Brain microvascular endothelial cell (primary cell): ENCODE data around the gene MYLK.
"Not testable (repeated sequence)": the region's sequence is repeated elsewhere in the genome, so short reads cannot be mapped to it uniquely, and the experiment has no call there.

Source experiments
- DNase-seq: peaks from one replicate; pipeline ENCODE4 v3.0.0-alpha.2; 2020
- H3K27ac ChIP-seq: fragments of 250-450 bp; sonication (Bioruptor Pico); 2 replicates; pipeline ENCODE4 v1.5.1; 2020; ENCODE audit warnings: mild to moderate bottlenecking, moderate library complexity
- H3K27me3 ChIP-seq: fragments of 250-450 bp; sonication (Bioruptor Pico); replicated peaks from 2 replicates; pipeline ENCODE4 v1.5.1; 2020; ENCODE audit warnings: mild to moderate bottlenecking
- H3K36me3 ChIP-seq: fragments of 250-450 bp; sonication (Bioruptor Pico); replicated peaks from 2 replicates; pipeline ENCODE4 v1.5.1; 2020; ENCODE audit warnings: mild to moderate bottlenecking
- H3K4me3 ChIP-seq: 2 replicates; pipeline ENCODE4 v1.5.1; 2011; ENCODE audit warnings: low read depth, mild to moderate bottlenecking, control low read depth, low read length, moderate library complexity
- in situ Hi-C: cut with HindIII; loops from 2 replicates; pipeline ENCODE4 v1.10.0; 2017; ENCODE audit warnings: low sequenced_read_pairs, low pct_ligation_motif_present
- TF ChIP-seq, protein P1 (sequence below): IDR thresholded peaks from 2 replicates; pipeline ENCODE4 v1.5.1; 2011; ENCODE audit warnings: low read depth, mild to moderate bottlenecking, moderate library complexity, low read length, control low read depth, inconsistent platforms; ENCODE audit errors: missing control alignments

Gene MYLK

GRCh38 chr3:123713211-123713610, 170.9 kb downstream of the MYLK start:
- DNase-seq = no peak
- in situ Hi-C loops = loop anchor here (10.0 kb wide), 1 partner anchor 68 kb away; no protein-coding TSS in a partner anchor
- Histone ChIP-seq H3K4me3 (no peak overlapping the region), H3K27ac (no peak overlapping the region), H3K36me3 (no peaks in the 10 kb centered on the region), H3K27me3 (no peaks in the 10 kb centered on the region)
- TF ChIP-seq, protein P1, sequence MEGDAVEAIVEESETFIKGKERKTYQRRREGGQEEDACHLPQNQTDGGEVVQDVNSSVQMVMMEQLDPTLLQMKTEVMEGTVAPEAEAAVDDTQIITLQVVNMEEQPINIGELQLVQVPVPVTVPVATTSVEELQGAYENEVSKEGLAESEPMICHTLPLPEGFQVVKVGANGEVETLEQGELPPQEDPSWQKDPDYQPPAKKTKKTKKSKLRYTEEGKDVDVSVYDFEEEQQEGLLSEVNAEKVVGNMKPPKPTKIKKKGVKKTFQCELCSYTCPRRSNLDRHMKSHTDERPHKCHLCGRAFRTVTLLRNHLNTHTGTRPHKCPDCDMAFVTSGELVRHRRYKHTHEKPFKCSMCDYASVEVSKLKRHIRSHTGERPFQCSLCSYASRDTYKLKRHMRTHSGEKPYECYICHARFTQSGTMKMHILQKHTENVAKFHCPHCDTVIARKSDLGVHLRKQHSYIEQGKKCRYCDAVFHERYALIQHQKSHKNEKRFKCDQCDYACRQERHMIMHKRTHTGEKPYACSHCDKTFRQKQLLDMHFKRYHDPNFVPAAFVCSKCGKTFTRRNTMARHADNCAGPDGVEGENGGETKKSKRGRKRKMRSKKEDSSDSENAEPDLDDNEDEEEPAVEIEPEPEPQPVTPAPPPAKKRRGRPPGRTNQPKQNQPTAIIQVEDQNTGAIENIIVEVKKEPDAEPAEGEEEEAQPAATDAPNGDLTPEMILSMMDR = no peak

- no peaks in the 10 kb centered on the region for H3K36me3 ChIP-seq
- no peak for DNase-seq
- H3K27ac ChIP-seq = no peak overlapping the region
- TF ChIP-seq, protein P1 = no peak
- no peaks in the 10 kb centered on the region for H3K27me3 ChIP-seq
- no peak overlapping the region for H3K4me3 ChIP-seq
- in situ Hi-C loops = loop anchor here (10.0 kb wide), 1 partner anchor 67 kb away; no protein-coding TSS in a partner anchor
Observed at GRCh38 chr3:123712077-123712860, 171.9 kb downstream of the MYLK start.

GRCh38 chr3:123711356-123711755, 172.8 kb downstream of the MYLK start:
- H3K27ac ChIP-seq = no peak overlapping the region
- TF ChIP-seq, protein P1 = no peak
- H3K36me3 ChIP-seq = no peaks in the 10 kb centered on the region
- DNase-seq = no peak
- H3K27me3 ChIP-seq = no peaks in the 10 kb centered on the region
- H3K4me3 ChIP-seq = no peak overlapping the region
- in situ Hi-C loops = loop anchor here (10.0 kb wide), 1 partner anchor 67 kb away; no protein-coding TSS in a partner anchor

DNA sequence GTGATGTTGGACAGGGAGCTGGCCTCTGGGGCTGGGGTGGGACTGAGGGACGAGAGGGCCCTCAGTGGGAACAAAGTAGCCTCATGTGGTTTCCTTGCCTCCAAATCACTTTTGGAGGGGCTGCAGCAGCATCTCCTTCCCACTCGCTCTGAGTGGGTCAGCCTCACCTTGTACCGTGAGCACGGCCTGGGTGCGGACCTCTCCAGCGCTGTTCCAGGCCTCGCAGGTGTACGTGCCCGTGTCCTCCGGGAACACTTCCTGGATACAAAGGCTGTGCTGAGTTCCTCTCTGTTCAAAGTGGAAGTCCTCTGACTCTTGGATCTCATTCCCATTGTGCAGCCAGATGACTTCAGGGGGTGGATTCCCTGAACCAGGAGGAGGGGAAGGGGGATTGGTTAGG, 175.6 kb downstream of the MYLK start:
- H3K27ac ChIP-seq = no peak overlapping the region
- in situ Hi-C loops = no loop called here
- no peak for DNase-seq
- H3K27me3 ChIP-seq = no peaks in the 10 kb centered on the region
- no peaks in the 10 kb centered on the region for H3K36me3 ChIP-seq
- no peak overlapping the region for H3K4me3 ChIP-seq
- TF ChIP-seq, protein P1 = no peak

DNA sequence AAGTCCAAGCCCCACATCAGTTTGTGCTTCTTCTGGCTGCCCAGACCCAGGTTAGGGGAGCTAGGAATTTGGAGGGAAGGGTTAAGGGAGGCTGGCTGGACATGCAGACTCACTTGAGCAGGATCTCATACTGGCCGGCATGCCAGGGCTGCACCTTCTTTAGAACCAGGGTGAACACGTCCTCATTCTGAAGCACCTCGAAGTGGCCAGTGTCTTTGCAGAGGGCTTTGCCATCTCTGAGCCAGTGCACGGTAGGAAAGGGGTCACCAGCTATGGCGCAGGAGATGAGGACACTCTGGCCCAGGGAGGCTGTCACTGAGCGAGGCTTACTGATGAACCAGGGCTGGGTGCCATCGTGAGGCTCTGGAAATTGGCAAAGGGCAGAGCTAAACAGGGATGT, 176.5 kb downstream of the MYLK start:
- H3K4me3 ChIP-seq, H3K27ac ChIP-seq, H3K36me3 ChIP-seq, DNase-seq, in situ Hi-C loops, H3K27me3 ChIP-seq: not testable (repeated sequence)

GRCh38 chr3:123706871-123707270, 177.3 kb downstream of the MYLK start:
- Histone ChIP-seq H3K27me3 (no peaks in the 10 kb centered on the region), H3K4me3 (no peak overlapping the region), H3K27ac (no peak overlapping the region), H3K36me3 (no peaks in the 10 kb centered on the region)
- DNase-seq = no peak
- in situ Hi-C loops = no loop called here
- TF ChIP-seq, protein P1 = no peak
